Activated T-cell treated with anti-CD3 and anti-CD28 coated beads, Interleukin-2, amount 50 U/mL, for 24 hours (primary cell): Measurements from ENCODE around the gene CD34.

Experiments used
- DNase-seq: peaks from one replicate; pipeline ENCODE4 v3.0.0-alpha.2; 2020
- H3K27ac Mint-ChIP-seq: 2 replicates; pipeline ENCODE4 v1.8.0; 2020; ENCODE audit warnings: mild to moderate bottlenecking, mixed read lengths
- H3K27me3 Mint-ChIP-seq: 2 replicates; pipeline ENCODE4 v1.8.0; 2020; ENCODE audit warnings: mixed read lengths
- H3K36me3 Mint-ChIP-seq: 2 replicates; pipeline ENCODE4 v1.8.0; 2020; ENCODE audit warnings: low read depth, mixed read lengths
- H3K4me1 Mint-ChIP-seq: 2 replicates; pipeline ENCODE4 v1.8.0; 2020; ENCODE audit warnings: low read depth, mixed read lengths
- H3K4me3 Mint-ChIP-seq: 2 replicates; pipeline ENCODE4 v1.8.0; 2020; ENCODE audit warnings: mild to moderate bottlenecking, moderate library complexity, mixed read lengths
- H3K9me3 Mint-ChIP-seq: 2 replicates; pipeline ENCODE4 v1.8.0; 2020; ENCODE audit warnings: mixed read lengths

CD34 gene

DNA sequence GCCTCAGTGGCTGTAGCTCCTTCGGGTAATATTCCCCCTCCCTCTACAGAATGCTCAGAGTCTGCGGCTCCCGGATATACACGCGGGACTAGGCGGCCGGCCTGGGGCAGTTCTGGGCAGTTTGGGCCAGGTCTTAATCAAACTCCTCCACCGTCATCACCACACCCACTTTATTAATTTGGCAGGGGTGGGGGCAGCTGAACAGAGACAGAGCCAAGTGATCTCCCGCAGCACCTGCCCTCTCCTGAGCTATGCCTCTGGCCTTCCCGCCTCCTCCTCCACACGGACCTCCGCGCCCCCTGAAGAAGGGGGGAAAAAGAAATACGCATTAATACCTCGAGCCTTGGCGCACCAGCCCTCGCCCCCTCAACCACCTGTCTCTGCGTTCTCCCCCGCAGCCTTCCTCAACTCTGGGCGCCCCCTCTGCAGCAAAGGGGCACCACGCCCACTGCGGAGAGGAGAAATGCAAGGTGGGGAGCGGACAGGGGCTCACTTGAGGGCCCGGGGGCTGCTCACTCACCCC lies 42.6 kb downstream of the CD34 start:
- Mint-ChIP-seq H3K27ac (peak overlapping the region; percentile 92), H3K4me1 (peaks cover 82% of the 10 kb centered on the region), H3K4me3 (peak overlapping the region; percentile 92), H3K9me3 (no peaks in the 10 kb centered on the region), H3K36me3 (peaks cover 43% of the 10 kb centered on the region), H3K27me3 (no peaks in the 10 kb centered on the region)
- peak; percentile 55 for DNase-seq

DNA sequence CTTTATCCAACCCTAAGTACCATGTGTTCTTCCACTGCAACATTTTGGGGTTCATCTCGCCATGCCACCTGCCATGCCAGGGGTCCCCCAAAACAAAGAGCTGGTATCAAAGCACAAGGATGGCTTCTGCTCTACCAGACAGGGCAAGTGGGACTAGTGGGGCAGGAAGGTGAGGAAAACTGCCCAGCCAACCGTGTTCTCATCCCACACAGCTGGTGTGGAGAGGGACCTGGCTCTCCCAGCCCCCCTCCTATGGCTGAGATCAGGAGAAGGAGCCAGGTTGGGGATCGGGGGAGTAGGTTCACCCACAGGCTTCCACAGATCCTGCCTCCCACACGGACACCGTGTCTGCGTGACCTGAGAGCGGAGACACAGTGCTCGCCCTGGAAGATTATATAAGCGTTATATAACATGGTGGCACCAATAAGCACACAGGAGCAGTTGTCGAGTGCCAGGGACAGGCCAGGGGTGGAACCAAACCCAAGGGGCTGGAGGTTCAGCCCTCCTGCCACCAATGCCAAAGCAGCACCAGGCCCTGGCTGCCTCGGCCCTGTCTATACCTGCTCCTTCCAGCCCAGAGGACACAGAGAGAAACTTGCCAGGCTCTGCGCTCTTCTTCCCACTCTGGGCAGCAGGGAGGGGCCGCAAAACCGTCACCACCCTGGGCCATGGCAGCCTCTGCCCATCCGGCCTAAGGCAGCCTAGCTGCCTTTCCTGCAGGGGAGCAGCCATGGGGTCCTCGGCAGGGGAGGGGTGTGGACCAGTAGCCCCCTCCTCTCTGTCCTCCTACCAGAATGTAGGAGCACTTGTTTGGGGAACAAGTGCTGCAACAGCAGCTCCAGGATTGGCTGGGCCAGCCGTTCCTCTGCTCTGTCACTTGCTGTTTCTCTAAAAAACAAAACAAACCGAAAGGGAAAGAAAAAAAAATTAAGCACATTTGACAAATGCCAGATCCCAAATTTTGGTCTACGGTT lies 43.5 kb downstream of the CD34 start:
- DNase-seq, result peak; percentile 58
- no peaks in the 10 kb centered on the region for H3K9me3 Mint-ChIP-seq
- peak overlapping the region; percentile 92 for H3K27ac Mint-ChIP-seq
- H3K4me3 Mint-ChIP-seq, result peak overlapping the region; percentile 92
- H3K4me1 Mint-ChIP-seq, result peaks cover 82% of the 10 kb centered on the region
- H3K36me3 Mint-ChIP-seq, result peaks cover 51% of the 10 kb centered on the region
- no peaks in the 10 kb centered on the region for H3K27me3 Mint-ChIP-seq

DNA sequence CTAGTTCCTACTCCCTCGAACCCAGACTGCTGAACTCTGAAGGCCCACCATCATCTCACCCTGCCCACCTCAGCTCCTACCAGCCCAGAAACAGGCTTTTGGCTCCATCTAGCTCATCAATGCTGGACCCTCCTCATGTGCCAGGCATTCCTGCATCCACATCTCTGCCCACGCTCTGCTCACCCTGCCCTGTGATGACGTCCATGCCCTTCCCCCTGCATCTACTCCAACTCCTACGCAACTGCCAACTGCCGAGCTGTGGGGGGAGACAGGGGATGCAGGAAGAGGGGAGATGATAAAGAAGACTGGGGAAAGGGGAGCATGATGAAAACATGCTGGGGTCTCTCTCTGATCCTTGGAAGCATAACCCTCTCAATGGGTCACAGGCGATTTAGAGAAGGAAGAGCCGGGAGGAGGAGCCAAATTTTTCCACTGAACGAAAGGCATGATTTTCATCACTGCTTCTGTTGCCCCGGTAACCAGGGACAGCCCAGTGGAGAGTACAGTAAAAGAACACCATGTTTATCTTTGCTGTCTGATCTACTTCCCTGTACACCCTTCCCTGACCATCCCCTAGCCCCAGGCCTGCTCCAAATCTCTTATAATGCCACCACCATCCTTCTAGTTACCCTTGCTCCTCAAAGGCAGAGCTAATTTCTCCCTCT lies 44.3 kb downstream of the CD34 start:
- Mint-ChIP-seq H3K4me3 (peak overlapping the region; percentile 92), H3K27me3 (no peaks in the 10 kb centered on the region), H3K9me3 (no peaks in the 10 kb centered on the region), H3K27ac (peak overlapping the region; percentile 92), H3K4me1 (peaks cover 85% of the 10 kb centered on the region), H3K36me3 (peaks cover 59% of the 10 kb centered on the region)
- no peak for DNase-seq

DNA sequence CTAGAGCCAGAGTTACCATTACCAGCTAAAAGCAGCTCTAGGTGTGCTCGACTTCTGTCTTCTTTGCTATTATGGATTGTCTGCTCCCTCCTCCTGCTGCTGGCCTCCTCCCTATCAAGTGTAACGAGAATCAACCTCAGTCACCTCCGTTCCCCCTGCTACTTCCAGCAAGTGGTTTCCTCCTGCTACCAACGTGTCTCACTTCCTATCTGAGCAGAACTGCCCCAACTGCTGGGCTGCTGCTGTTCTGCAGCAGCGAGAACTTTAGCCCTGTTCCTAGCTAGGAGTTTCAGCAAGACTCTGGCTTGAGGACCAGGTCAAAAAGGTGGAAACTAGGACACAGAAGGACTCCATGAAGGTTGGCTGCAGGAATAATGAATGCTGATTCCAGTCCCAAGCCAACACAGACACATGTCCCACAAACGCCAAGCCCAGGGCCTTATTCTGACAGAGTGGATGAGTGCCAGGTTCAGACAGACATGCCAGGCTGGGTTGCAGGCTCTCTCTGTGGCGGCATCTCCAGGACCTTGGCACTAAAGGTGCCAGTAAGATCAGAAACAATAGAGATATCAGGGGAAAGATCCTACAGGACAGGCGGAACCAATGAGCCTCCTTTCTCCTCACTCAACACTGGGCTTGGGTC lies 46.9 kb downstream of the CD34 start:
- Mint-ChIP-seq H3K27ac (peak overlapping the region; percentile 80), H3K4me3 (peak overlapping the region; percentile 28), H3K9me3 (no peaks in the 10 kb centered on the region), H3K36me3 (peaks cover 61% of the 10 kb centered on the region), H3K27me3 (no peaks in the 10 kb centered on the region), H3K4me1 (peaks cover 64% of the 10 kb centered on the region)
- peak; percentile 56 for DNase-seq

DNA sequence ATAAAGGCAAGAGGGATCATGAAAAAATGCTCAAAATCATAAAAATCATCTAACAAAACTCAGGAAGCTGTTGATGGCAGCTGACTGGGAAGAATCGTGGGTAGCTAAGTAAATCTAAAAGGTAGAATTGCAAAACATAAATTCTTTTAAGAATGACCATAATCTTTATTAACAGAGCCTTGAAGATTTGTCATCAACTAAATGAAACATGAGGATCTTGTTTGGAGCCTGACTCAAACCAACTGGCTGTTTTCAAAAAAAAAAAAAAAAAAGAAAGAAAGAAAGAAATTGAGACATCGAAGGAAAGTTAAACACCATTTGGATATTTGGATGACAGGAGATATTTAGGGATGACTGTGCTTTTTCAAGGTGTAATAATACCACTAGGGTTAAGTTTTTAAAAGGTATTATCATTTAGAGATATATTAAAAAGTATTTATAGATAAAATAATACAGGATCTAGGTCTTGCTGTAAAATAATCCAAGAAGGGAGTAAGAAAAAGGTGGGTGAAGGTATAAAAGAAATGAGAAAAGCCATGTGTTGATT lies 48.6 kb downstream of the CD34 start:
- DNase-seq, result no peak
- H3K9me3 Mint-ChIP-seq, result no peaks in the 10 kb centered on the region
- H3K27me3 Mint-ChIP-seq, result no peaks in the 10 kb centered on the region
- peak overlapping the region; percentile 45 for H3K4me3 Mint-ChIP-seq
- peaks cover 55% of the 10 kb centered on the region for H3K36me3 Mint-ChIP-seq
- H3K27ac Mint-ChIP-seq, result peak overlapping the region; percentile 89
- H3K4me1 Mint-ChIP-seq, result peaks cover 61% of the 10 kb centered on the region

DNA sequence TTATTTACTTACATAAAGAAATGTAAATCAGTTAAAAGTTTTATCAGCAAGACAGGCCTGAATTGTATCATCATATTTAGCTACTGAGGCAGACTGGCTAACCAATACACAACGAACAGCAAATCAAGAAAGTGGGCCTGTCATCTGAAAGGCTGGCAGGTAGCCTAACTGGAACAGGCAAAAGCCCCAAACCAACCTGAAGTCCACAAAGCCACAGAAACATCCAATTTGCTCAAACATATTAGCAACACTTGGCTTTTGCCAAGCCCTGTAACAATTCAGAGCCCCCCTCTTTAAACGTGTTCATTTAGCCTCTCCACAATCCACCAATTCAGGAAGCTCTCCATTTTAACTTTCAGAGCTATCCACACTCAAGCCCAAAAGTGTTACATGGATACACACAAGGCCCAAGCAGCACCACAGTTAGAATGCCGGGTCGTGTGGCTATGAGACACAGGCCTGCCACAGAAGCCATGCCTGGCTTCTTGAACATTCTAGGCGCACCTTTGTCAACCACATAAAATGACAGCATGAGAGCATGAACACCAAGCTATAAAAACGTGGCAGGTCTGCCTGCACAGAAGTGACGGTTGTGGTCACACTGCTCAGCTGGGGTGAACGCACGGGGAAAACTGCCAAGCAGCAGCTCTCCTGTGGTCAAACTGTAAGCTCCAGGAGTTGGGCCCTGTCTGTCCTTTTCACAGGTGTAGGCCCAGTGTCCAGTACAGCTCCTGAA lies 49.3 kb downstream of the CD34 start:
- Mint-ChIP-seq H3K27me3 (no peaks in the 10 kb centered on the region), H3K36me3 (peaks cover 51% of the 10 kb centered on the region), H3K4me1 (peaks cover 59% of the 10 kb centered on the region), H3K4me3 (peak overlapping the region; percentile 45), H3K9me3 (no peaks in the 10 kb centered on the region), H3K27ac (peak overlapping the region; percentile 89)
- peak; percentile 56 for DNase-seq

DNA sequence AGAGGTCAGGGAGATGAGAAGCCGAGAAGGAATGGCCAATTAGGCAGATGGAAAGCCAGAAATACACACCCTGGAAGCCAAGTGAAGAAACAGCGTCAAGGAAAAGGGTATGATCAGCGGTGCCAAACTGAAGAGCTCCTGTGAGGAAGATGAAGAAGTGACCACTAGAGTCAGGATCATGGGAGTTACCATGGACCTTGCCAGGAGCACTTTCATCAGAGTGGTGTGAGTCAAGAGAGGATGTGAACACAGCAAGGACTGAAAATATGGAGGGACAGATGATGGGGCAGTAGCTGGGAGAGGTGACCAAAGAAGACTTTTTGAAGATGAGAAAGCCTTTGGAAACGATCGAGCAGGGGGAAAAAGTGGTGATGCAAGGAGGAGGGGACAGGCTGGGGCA lies 50.4 kb downstream of the CD34 start:
- Mint-ChIP-seq H3K4me3 (no peak overlapping the region), H3K36me3 (peaks cover 49% of the 10 kb centered on the region), H3K27me3 (no peaks in the 10 kb centered on the region), H3K9me3 (no peaks in the 10 kb centered on the region), H3K4me1 (peaks cover 59% of the 10 kb centered on the region), H3K27ac (no peak overlapping the region)
- no peak for DNase-seq

DNA sequence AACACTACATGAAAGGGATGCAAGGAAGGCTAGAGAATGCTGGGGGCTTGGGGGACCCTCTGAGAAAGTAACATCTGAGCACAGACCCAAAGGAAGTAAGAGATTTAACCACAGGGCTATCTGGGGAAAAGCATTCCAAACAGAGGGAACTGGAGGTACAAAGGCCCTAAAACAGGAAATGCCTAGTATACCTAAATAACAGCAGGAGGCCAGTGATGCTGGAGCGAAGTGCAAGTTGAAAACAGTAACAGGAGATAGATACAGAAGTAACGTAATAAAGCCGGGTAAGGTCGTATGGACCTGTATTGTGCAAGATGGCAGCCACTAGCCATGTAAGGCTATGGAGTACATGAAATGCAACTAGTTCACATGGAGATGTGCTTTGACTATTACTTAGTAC lies 52.1 kb downstream of the CD34 start:
- H3K4me3 Mint-ChIP-seq, result no peak overlapping the region
- H3K27ac Mint-ChIP-seq, result no peak overlapping the region
- no peaks in the 10 kb centered on the region for H3K9me3 Mint-ChIP-seq
- peaks cover 49% of the 10 kb centered on the region for H3K36me3 Mint-ChIP-seq
- no peaks in the 10 kb centered on the region for H3K27me3 Mint-ChIP-seq
- peaks cover 52% of the 10 kb centered on the region for H3K4me1 Mint-ChIP-seq
- DNase-seq, result no peak

DNA sequence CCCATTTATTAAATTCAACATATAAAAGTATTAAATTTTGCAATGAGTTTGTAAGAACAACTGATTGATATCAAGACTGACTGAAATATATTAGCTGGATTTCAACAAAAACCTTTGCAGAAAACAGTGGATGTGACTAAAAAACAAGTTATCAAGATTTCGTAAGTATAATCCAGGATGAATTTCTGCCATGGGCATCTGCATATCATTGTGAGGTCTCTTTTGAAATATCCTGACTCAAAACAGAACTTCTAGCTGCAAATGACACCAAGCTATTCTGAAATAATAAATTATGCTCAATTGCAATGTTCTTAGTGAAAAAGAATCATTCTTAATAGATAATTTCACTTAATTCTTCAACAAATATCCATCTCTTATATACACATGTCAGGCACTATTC lies 52.6 kb downstream of the CD34 start:
- peaks cover 52% of the 10 kb centered on the region for H3K4me1 Mint-ChIP-seq
- no peak overlapping the region for H3K27ac Mint-ChIP-seq
- H3K9me3 Mint-ChIP-seq, result no peaks in the 10 kb centered on the region
- no peak overlapping the region for H3K4me3 Mint-ChIP-seq
- DNase-seq, result no peak
- peaks cover 47% of the 10 kb centered on the region for H3K36me3 Mint-ChIP-seq
- H3K27me3 Mint-ChIP-seq, result no peaks in the 10 kb centered on the region

DNA sequence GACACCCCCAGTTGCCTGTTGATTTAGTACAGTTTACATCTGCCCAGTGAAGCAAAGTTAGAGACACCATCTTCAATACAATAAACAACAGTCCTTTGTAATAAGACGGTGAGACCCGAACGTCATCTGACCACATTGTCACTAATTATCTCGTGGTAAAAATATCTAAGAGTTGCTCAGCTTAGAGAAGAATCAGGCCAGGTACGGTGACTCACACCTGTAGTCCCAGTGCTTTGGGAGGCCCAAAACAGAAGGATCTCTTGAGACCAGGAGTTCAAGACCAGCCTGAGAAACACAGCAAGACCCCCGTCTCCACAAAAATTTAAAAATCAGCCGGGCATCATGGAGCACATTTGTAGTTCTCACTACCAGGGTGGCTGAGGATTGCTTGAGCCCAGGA lies 53.5 kb downstream of the CD34 start:
- Mint-ChIP-seq H3K36me3 (peaks cover 41% of the 10 kb centered on the region), H3K27me3 (no peaks in the 10 kb centered on the region), H3K9me3 (no peaks in the 10 kb centered on the region), H3K27ac (no peak overlapping the region), H3K4me1 (peaks cover 53% of the 10 kb centered on the region), H3K4me3 (no peak overlapping the region)
- no peak for DNase-seq

DNA sequence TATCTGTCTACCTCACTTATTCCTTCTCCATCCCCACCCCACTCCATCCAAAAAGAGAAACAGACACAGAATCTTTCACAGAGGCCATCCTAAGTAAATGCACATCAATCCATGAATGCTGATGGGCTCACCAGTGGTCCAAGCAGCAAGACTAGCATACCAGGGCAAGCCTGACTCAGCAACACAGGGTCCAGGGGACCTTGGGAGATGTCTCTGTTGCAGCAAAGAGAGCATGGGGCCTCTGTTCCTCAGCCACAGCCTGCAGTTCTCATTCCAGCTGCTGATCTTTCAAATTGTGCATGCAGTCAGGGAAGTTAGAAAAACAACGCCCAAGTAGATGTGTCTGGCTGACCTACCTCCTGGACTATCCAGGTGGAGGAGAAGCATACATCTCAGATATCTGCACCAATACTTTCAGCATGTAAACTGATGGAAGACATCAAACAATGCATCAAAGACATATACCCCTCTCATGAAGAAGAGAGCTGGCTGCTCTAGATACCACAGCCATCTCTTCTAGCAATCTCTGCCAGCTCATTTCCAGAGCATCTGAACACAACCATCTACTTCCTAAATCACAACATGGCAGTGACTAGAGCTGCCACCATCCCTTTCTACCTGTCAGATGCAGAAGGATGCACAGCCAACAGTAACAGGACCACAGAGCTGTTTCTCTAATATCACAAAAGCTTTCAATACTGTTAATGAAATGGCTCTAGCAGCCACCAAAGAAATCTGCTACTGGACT lies 54.5 kb downstream of the CD34 start:
- no peak for DNase-seq
- Mint-ChIP-seq H3K27ac (peak overlapping the region; percentile 6), H3K27me3 (no peaks in the 10 kb centered on the region), H3K36me3 (peaks cover 40% of the 10 kb centered on the region), H3K4me3 (no peak overlapping the region), H3K4me1 (peaks cover 52% of the 10 kb centered on the region), H3K9me3 (no peaks in the 10 kb centered on the region)

DNA sequence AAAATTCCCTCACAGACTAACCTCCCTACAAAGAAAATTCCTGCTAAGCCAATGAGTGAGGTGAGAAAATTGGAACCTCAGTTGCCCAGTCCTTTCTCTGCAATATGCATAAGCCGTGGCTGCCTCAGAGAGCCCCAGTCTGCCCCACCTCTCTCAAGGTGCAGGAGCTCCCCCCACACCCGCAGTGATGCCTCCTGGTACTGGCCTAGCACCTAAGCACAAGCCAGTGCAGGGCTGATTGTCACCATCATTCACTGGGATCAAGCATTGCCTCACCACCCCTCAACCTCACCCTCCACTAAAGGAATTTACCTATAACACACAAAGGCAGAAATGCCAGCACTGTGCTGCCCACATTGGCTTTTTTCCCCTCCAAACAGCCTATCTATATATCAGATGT lies 56.9 kb downstream of the CD34 start:
- H3K9me3 Mint-ChIP-seq, result no peaks in the 10 kb centered on the region
- H3K27me3 Mint-ChIP-seq, result no peaks in the 10 kb centered on the region
- no peak overlapping the region for H3K4me3 Mint-ChIP-seq
- H3K36me3 Mint-ChIP-seq, result peaks cover 59% of the 10 kb centered on the region
- no peak overlapping the region for H3K27ac Mint-ChIP-seq
- no peak for DNase-seq
- H3K4me1 Mint-ChIP-seq, result peaks cover 73% of the 10 kb centered on the region

DNA sequence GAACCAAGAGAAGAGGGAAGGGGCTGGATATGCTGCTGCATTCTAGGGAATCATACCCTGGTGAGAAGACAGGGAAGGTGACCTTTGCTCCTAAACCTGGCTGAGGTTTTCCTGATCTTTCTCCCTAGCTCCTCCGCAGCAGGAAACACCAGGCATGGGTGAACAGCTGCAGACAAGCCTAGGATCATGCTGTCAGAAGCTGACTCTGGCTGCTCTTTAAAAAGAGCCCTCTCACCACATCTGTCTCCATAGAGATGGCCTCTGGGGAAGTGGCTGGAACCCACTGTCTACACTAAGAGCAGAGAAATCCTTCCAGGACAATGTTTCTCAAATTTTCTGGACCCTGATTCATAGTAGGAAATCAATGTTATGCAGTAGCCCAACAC lies 57.6 kb downstream of the CD34 start:
- no peak overlapping the region for H3K4me3 Mint-ChIP-seq
- no peak overlapping the region for H3K27ac Mint-ChIP-seq
- H3K9me3 Mint-ChIP-seq, result no peaks in the 10 kb centered on the region
- DNase-seq, result no peak
- H3K36me3 Mint-ChIP-seq, result peaks cover 60% of the 10 kb centered on the region
- no peaks in the 10 kb centered on the region for H3K27me3 Mint-ChIP-seq
- peaks cover 79% of the 10 kb centered on the region for H3K4me1 Mint-ChIP-seq
